GM19463 (cell line): ENCODE data around the gene SLC13A1.
"Not testable (repeated sequence)": the region's sequence is repeated elsewhere in the genome, so short reads cannot be mapped to it uniquely, and the experiment has no call there.

ENCODE experiments used
- ATAC-seq: cut with Tn5 transposase; IDR thresholded peaks from one replicate; pipeline ENCODE4 v1.9.1; 2021; ENCODE audit warnings: mild to moderate bottlenecking, moderate library complexity; ENCODE audit not compliant: unreplicated experiment

SLC13A1 gene

GRCh38 chr7:123131961-123132360 is 67.8 kb downstream of the SLC13A1 start:
- no peak for ATAC-seq

- ATAC-seq = no peak
These were observed 68.2 kb downstream of the SLC13A1 start for GRCh38 chr7:123131556-123131955.

- ATAC-seq = no peak
These were observed 68.6 kb downstream of the SLC13A1 start for GRCh38 chr7:123131140-123131539.

- ATAC-seq = no peak
These were observed 73.1 kb downstream of the SLC13A1 start for GRCh38 chr7:123126691-123127090.

GRCh38 chr7:123126171-123126570 is 73.6 kb downstream of the SLC13A1 start:
- ATAC-seq = no peak

GRCh38 chr7:123125231-123125630 is 74.5 kb downstream of the SLC13A1 start:
- ATAC-seq = no peak

- ATAC-seq = no peak
These were observed 76.9 kb downstream of the SLC13A1 start for GRCh38 chr7:123122916-123123315.

- ATAC-seq = no peak
These were observed 79.5 kb downstream of the SLC13A1 start for GRCh38 chr7:123120286-123120685.

GRCh38 chr7:123115331-123115730 is 84.4 kb downstream of the SLC13A1 start:
- no peak for ATAC-seq

GRCh38 chr7:123114288-123114687 is 85.5 kb downstream of the SLC13A1 start:
- no peak for ATAC-seq

GRCh38 chr7:123112833-123113232 is 86.9 kb downstream of the SLC13A1 start:
- no peak for ATAC-seq

- no peak for ATAC-seq
These were observed 100.1 kb downstream of the SLC13A1 start for GRCh38 chr7:123099712-123100111.

GRCh38 chr7:123096976-123097375 is 102.8 kb downstream of the SLC13A1 start:
- no peak for ATAC-seq

- peak; percentile 58 for ATAC-seq
These were observed 103.3 kb downstream of the SLC13A1 start for GRCh38 chr7:123096434-123096833.

GRCh38 chr7:123090456-123090855 is 109.3 kb downstream of the SLC13A1 start:
- no peak for ATAC-seq

GRCh38 chr7:123086910-123087309 is 112.9 kb downstream of the SLC13A1 start:
- ATAC-seq = not testable (repeated sequence)

GRCh38 chr7:123084861-123085260 is 114.9 kb downstream of the SLC13A1 start:
- ATAC-seq = not testable (repeated sequence)

- no peak for ATAC-seq
These were observed 120.7 kb downstream of the SLC13A1 start for GRCh38 chr7:123079021-123079420.

GRCh38 chr7:123075838-123076467 is 123.8 kb downstream of the SLC13A1 start:
- peak; percentile 82 for ATAC-seq

- ATAC-seq = peak; percentile 63
These were observed 129.0 kb downstream of the SLC13A1 start for GRCh38 chr7:123070702-123071286.

GRCh38 chr7:123067814-123068213 is 132.0 kb downstream of the SLC13A1 start:
- no peak for ATAC-seq
